IMR-90 (cell line): ENCODE data around the gene TIMM21. TPM values are rescaled to one million over a fixed set of nuclear protein-coding genes. Genes with fewer than 3 reads are reported as not detected.

Experiments used
- ATAC-seq: fragments of 200-7000 bp; cut with Tn5 transposase; 2 replicates; pipeline ENCODE4 v1.9.1; 2020; ENCODE audit warnings: low read depth, mild to moderate bottlenecking, moderate library complexity
- BruUV-seq: library from RNA; stranded (reverse); fragments of 400-500 nt; replicated peaks from 2 replicates; lab custom pipeline; 2021; lab: Mats Ljungman, UMichigan
- CTCF ChIA-PET: fragments of 300-600 bp; formaldehyde crosslinking; extraction: SDS; loops from one replicate; lab custom pipeline; 2021; ENCODE audit warnings: antibody characterized with exemption; lab: Yijun Ruan, JAX
- POLR2A ChIA-PET: fragments of 300-600 bp; sonication (Branson Sonifier 250); formaldehyde crosslinking; loops from one replicate; lab custom pipeline; 2022; ENCODE audit warnings: antibody characterized with exemption; ENCODE audit not compliant: unreplicated experiment; lab: Charles Lee
- DNase-seq: peaks from one replicate; pipeline ENCODE4 v3.0.0; 2013
- H2AFZ ChIP-seq: replicated peaks from 2 replicates; pipeline ENCODE3; 2013; ENCODE audit warnings: low read length, mild to moderate bottlenecking; ENCODE audit not compliant: poor library complexity
- H2AK5ac ChIP-seq: 2 replicates; pipeline ENCODE4 v1.6.1; 2013; ENCODE audit warnings: low read depth, low read length, inconsistent platforms
- H2AK9ac ChIP-seq: replicated peaks from 2 replicates; pipeline ENCODE3; 2013; ENCODE audit warnings: mild to moderate bottlenecking, low read depth, low read length, moderate library complexity; ENCODE audit not compliant: poor library complexity
- H2BK120ac ChIP-seq: 2 replicates; pipeline ENCODE4 v1.6.1; 2013; ENCODE audit warnings: low read depth, low read length, inconsistent platforms
- H2BK15ac ChIP-seq: 3 replicates; pipeline ENCODE4 v1.6.1; 2013; ENCODE audit warnings: low read depth, low read length, inconsistent platforms
- H2BK20ac ChIP-seq: 2 replicates; pipeline ENCODE4 v1.6.1; 2013; ENCODE audit warnings: low read depth, mild to moderate bottlenecking, inconsistent platforms, low read length, moderate library complexity
- H2BK5ac ChIP-seq: 2 replicates; pipeline ENCODE4 v1.6.1; 2013; ENCODE audit warnings: mild to moderate bottlenecking, low read depth, low read length, inconsistent platforms; ENCODE audit not compliant: poor library complexity, severe bottlenecking
- H3K14ac ChIP-seq: replicated peaks from 2 replicates; pipeline ENCODE4 v1.6.1; 2013; ENCODE audit warnings: low read depth, low read length, inconsistent platforms
- H3K18ac ChIP-seq: 2 replicates; pipeline ENCODE4 v1.6.1; 2013; ENCODE audit warnings: low read depth, low read length, control low read depth
- H3K23ac ChIP-seq: 2 replicates; pipeline ENCODE4 v1.6.1; 2013; ENCODE audit warnings: low read depth, low read length, inconsistent platforms
- H3K27ac ChIP-seq: 2 replicates; pipeline ENCODE4 v1.5.1; 2013; ENCODE audit warnings: mild to moderate bottlenecking, control low read depth, low read length; ENCODE audit not compliant: insufficient read depth
- H3K27me3 ChIP-seq: 2 replicates; pipeline ENCODE4 v1.6.1; 2013; ENCODE audit warnings: low read length; ENCODE audit not compliant: control insufficient read depth, insufficient read depth
- H3K36me3 ChIP-seq: 2 replicates; pipeline ENCODE4 v1.6.1; 2013; ENCODE audit warnings: low read length, mixed read lengths; ENCODE audit not compliant: control insufficient read depth, insufficient read depth
- H3K4ac ChIP-seq: 2 replicates; pipeline ENCODE4 v1.6.1; 2013; ENCODE audit warnings: low read depth, low read length, inconsistent platforms
- H3K4me1 ChIP-seq: 2 replicates; pipeline ENCODE4 v1.6.1; 2013; ENCODE audit warnings: low read length, mixed read lengths; ENCODE audit not compliant: control insufficient read depth, insufficient read depth
- H3K4me2 ChIP-seq: 2 replicates; pipeline ENCODE4 v1.6.1; 2013; ENCODE audit warnings: low read depth, mild to moderate bottlenecking, control low read depth, low read length, moderate library complexity
- H3K4me3 ChIP-seq: 2 replicates; pipeline ENCODE4 v1.5.1; 2013; ENCODE audit warnings: low read depth, mild to moderate bottlenecking, control low read depth, low read length, moderate library complexity; ENCODE audit not compliant: insufficient read depth
- H3K56ac ChIP-seq: 2 replicates; pipeline ENCODE4 v1.6.1; 2013; ENCODE audit warnings: low read length, inconsistent platforms; ENCODE audit not compliant: insufficient read depth; ENCODE audit errors: extremely low read depth
- H3K79me1 ChIP-seq, 2 experiments: 2 replicates each; pipeline ENCODE4 v1.6.1; 2013; ENCODE audit warnings: low read length in 2 of 2, inconsistent platforms in 1 of 2, low read depth in 1 of 2
- H3K9ac ChIP-seq: 2 replicates; pipeline ENCODE4 v1.6.1; 2013; ENCODE audit warnings: low read depth, low read length, control low read depth
- H3K9me1 ChIP-seq: 2 replicates; pipeline ENCODE4 v1.6.1; 2013; ENCODE audit warnings: low read length, inconsistent platforms; ENCODE audit not compliant: insufficient read depth
- H3K9me3 ChIP-seq: 2 replicates; pipeline ENCODE4 v1.6.1; 2013; ENCODE audit warnings: low read length; ENCODE audit not compliant: control insufficient read depth, insufficient read depth
- H4K20me1 ChIP-seq: 2 replicates; pipeline ENCODE4 v1.6.1; 2013; ENCODE audit warnings: low read length, inconsistent platforms; ENCODE audit not compliant: insufficient read depth
- H4K5ac ChIP-seq: 2 replicates; pipeline ENCODE4 v1.6.1; 2013; ENCODE audit warnings: mild to moderate bottlenecking, low read depth, low read length, control low read depth
- H4K8ac ChIP-seq, 2 experiments: 2 replicates each; pipeline ENCODE4 v1.6.1; 2013; ENCODE audit warnings: low read depth in 2 of 2, low read length in 2 of 2, control low read depth in 1 of 2, inconsistent platforms in 1 of 2
- H4K91ac ChIP-seq: 2 replicates; pipeline ENCODE4 v1.6.1; 2013; ENCODE audit warnings: low read depth, low read length, inconsistent platforms; ENCODE audit not compliant: insufficient read depth
- BHLHE40 ChIP-seq: fragments of 150-350 bp; IDR thresholded peaks from 2 replicates; pipeline ENCODE4 v1.6.1; 2016; ENCODE audit warnings: mild to moderate bottlenecking, low read depth, low read length
- CEBPB ChIP-seq: IDR thresholded peaks from 2 replicates; pipeline ENCODE4 v1.6.1; 2012; ENCODE audit warnings: low read depth, low read length, improper control_type of control experiment
- CHD1 ChIP-seq: IDR thresholded peaks from 2 replicates; pipeline ENCODE4 v1.6.1; 2012; ENCODE audit warnings: low read depth, low read length, improper control_type of control experiment
- FOS ChIP-seq: fragments of 150-350 bp; IDR thresholded peaks from 2 replicates; pipeline ENCODE4 v1.6.1; 2016; ENCODE audit warnings: low read depth, low read length
- MAFK ChIP-seq: IDR thresholded peaks from 2 replicates; pipeline ENCODE4 v1.6.1; 2012; ENCODE audit warnings: low read depth, low read length, improper control_type of control experiment
- MAZ ChIP-seq: IDR thresholded peaks from 2 replicates; pipeline ENCODE4 v1.6.1; 2012; ENCODE audit warnings: low read depth, mild to moderate bottlenecking, low read length, improper control_type of control experiment, moderate library complexity, borderline replicate concordance
- MXI1 ChIP-seq: IDR thresholded peaks from 2 replicates; pipeline ENCODE4 v1.6.1; 2012; ENCODE audit warnings: low read depth, mild to moderate bottlenecking, low read length, moderate library complexity, borderline replicate concordance
- NFE2L2 ChIP-seq: fragments of 150-350 bp; IDR thresholded peaks from 2 replicates; pipeline ENCODE4 v1.6.1; 2016; ENCODE audit warnings: low read depth, mild to moderate bottlenecking, low read length
- POLR2A ChIP-seq: IDR thresholded peaks from 2 replicates; pipeline ENCODE4 v1.6.1; 2012; ENCODE audit warnings: mild to moderate bottlenecking, low read depth, low read length
- RAD21 ChIP-seq: IDR thresholded peaks from 2 replicates; pipeline ENCODE4 v1.6.1; 2012; ENCODE audit warnings: low read length, improper control_type of control experiment
- RCOR1 ChIP-seq: IDR thresholded peaks from 2 replicates; pipeline ENCODE4 v1.6.1; 2012; ENCODE audit warnings: mild to moderate bottlenecking, low read length, improper control_type of control experiment; ENCODE audit not compliant: insufficient replicate concordance
- RFX5 ChIP-seq: IDR thresholded peaks from 2 replicates; pipeline ENCODE4 v1.8.0; 2012; ENCODE audit warnings: low read depth, mild to moderate bottlenecking, low read length, moderate library complexity
- SMC3 ChIP-seq: fragments of 150-350 bp; IDR thresholded peaks from 2 replicates; pipeline ENCODE4 v1.6.1; 2016; ENCODE audit warnings: low read depth, mild to moderate bottlenecking, antibody characterized with exemption, low read length, moderate library complexity
- WGBS, 2 experiments: methylation state at CpG; one replicate each; pipeline versions ENCODE4 v1.1.5 to v1.1.7; 2013; ENCODE audit warnings: missing lambda C conversion rate in 2 of 2; ENCODE audit not compliant: insufficient read length in 1 of 2; ENCODE audit errors: extremely low coverage in 2 of 2; 5-methylcytosine and 5-hydroxymethylcytosine counted together
- dilution Hi-C: fragments of 300-500 bp; cut with HindIII; formaldehyde crosslinking; loops from one replicate; pipeline ENCODE4 v1.14.3; 2018; ENCODE audit warnings: low sequenced_read_pairs; ENCODE audit not compliant: unreplicated experiment
- in situ Hi-C: fragments of 300-500 bp; cut with MboI; formaldehyde crosslinking; loops from 3 replicates; pipeline ENCODE4 v1.14.3; 2019; ENCODE audit warnings: low sequenced_read_pairs, inconsistent platforms, mixed read lengths
- intact Hi-C: fragments of 100-400 bp; cut with micrococcal nuclease; formaldehyde crosslinking; loops from 2 replicates; pipeline ENCODE4 v1.10.0; 2022
- polyA plus RNA-seq, 3 experiments: library from polyadenylated mRNA; depleted of rRNA; stranded (reverse); fragments of >200 nt; gene quantifications; 2 replicates each; pipeline ENCODE4 v1.2.3, GENCODE V29; 2012; ENCODE audit warnings: low replicate concordance in 1 of 3
- total RNA-seq: library from RNA; depleted of rRNA; stranded (reverse); fragments of >200 nt; gene quantifications from 2 replicates; pipeline ENCODE4 v1.2.3, GENCODE V29; 2012
- TF ChIP-seq, protein P1 (sequence below): conservative IDR thresholded peaks from 2 replicates; pipeline ENCODE4 v1.5.1; 2012; ENCODE audit warnings: mild to moderate bottlenecking, low read depth, low read length, improper control_type of control experiment
- TF ChIP-seq, protein P2 (sequence below): fragments of 150-350 bp; IDR thresholded peaks from 2 replicates; pipeline ENCODE4 v1.6.1; 2017; ENCODE audit warnings: mild to moderate bottlenecking, antibody characterized with exemption, low read length, low read depth
- TF ChIP-seq, protein P3 (sequence below): fragments of 150-350 bp; IDR thresholded peaks from 2 replicates; pipeline ENCODE4 v1.6.1; 2016; ENCODE audit warnings: low read depth, mild to moderate bottlenecking, low read length, moderate library complexity, borderline replicate concordance

TIMM21 gene
- total and polyA plus RNA-seq, 2 of the 4 experiments (the other 2 are of a cell fraction), result 42.8 to 52.7 TPM

GRCh38 chr18:74154716-74155115 is 6.4 kb downstream of the TIMM21 start:
- dilution Hi-C loops, result no loop called here
- H3K27me3 ChIP-seq, result no peaks in the 10 kb centered on the region
- no peak overlapping the region; the same call in 1 of the 2 replicates for H2BK120ac ChIP-seq
- peaks cover 18 to 37% of the 10 kb centered on the region in 2 experiments for H3K79me1 ChIP-seq
- H3K4ac ChIP-seq, result no peak overlapping the region
- no peak overlapping the region for H3K27ac ChIP-seq
- POLR2A ChIA-PET, result interaction anchor here (0.6 kb wide), 1 partner anchor 1469 kb away, joined by 6 read pairs; no protein-coding TSS in a partner anchor
- no peak overlapping the region for H2BK15ac ChIP-seq
- no TSS peak for BruUV-seq
- DNase-seq (no peak), ATAC-seq (no peak)
- in situ Hi-C loops, result no loop called here
- H3K9me3 ChIP-seq, result no peaks in the 10 kb centered on the region
- peak overlapping the region; percentile 9; the same call in 1 of the 2 replicates for H4K91ac ChIP-seq
- no peaks in the 10 kb centered on the region for H4K20me1 ChIP-seq
- H4K8ac ChIP-seq, result no peak overlapping the region
- H3K56ac ChIP-seq, result no peak overlapping the region
- H2AK5ac ChIP-seq, result no peak overlapping the region; the same call in 1 of the 2 replicates
- H3K14ac ChIP-seq, result no peak overlapping the region; the same call in 1 of the 2 replicates
- no peak overlapping the region for H2BK20ac ChIP-seq
- no peak overlapping the region for H4K5ac ChIP-seq
- no peak overlapping the region for H3K9ac ChIP-seq
- peaks cover under 1% of the 10 kb centered on the region for H3K4me1 ChIP-seq
- H3K4me2 ChIP-seq, result no peak overlapping the region
- H2AFZ ChIP-seq, result no peak overlapping the region
- H3K9me1 ChIP-seq, result peaks cover 6% of the 10 kb centered on the region
- H3K23ac ChIP-seq, result no peak overlapping the region
- intact Hi-C loops, result no loop called here
- peaks cover 15% of the 10 kb centered on the region for H3K36me3 ChIP-seq
- TF ChIP-seq FOS (no peak), MXI1 (no peak), CHD1 (no peak), NFE2L2 (no peak), BHLHE40 (no peak), RFX5 (no peak), RCOR1 (no peak), SMC3 (no peak), MAFK (no peak), MAZ (no peak), CEBPB (no peak), RAD21 (no peak), POLR2A (no peak)
- TF ChIP-seq, protein P1, sequence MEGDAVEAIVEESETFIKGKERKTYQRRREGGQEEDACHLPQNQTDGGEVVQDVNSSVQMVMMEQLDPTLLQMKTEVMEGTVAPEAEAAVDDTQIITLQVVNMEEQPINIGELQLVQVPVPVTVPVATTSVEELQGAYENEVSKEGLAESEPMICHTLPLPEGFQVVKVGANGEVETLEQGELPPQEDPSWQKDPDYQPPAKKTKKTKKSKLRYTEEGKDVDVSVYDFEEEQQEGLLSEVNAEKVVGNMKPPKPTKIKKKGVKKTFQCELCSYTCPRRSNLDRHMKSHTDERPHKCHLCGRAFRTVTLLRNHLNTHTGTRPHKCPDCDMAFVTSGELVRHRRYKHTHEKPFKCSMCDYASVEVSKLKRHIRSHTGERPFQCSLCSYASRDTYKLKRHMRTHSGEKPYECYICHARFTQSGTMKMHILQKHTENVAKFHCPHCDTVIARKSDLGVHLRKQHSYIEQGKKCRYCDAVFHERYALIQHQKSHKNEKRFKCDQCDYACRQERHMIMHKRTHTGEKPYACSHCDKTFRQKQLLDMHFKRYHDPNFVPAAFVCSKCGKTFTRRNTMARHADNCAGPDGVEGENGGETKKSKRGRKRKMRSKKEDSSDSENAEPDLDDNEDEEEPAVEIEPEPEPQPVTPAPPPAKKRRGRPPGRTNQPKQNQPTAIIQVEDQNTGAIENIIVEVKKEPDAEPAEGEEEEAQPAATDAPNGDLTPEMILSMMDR, result no peak
- TF ChIP-seq, protein P2, sequence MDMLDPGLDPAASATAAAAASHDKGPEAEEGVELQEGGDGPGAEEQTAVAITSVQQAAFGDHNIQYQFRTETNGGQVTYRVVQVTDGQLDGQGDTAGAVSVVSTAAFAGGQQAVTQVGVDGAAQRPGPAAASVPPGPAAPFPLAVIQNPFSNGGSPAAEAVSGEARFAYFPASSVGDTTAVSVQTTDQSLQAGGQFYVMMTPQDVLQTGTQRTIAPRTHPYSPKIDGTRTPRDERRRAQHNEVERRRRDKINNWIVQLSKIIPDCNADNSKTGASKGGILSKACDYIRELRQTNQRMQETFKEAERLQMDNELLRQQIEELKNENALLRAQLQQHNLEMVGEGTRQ, result no peak
- TF ChIP-seq, protein P3, sequence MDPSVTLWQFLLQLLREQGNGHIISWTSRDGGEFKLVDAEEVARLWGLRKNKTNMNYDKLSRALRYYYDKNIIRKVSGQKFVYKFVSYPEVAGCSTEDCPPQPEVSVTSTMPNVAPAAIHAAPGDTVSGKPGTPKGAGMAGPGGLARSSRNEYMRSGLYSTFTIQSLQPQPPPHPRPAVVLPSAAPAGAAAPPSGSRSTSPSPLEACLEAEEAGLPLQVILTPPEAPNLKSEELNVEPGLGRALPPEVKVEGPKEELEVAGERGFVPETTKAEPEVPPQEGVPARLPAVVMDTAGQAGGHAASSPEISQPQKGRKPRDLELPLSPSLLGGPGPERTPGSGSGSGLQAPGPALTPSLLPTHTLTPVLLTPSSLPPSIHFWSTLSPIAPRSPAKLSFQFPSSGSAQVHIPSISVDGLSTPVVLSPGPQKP, result no peak
- no peak overlapping the region for H3K18ac ChIP-seq
- no peak overlapping the region for H3K4me3 ChIP-seq
- CTCF ChIA-PET, result interaction anchor here (1.9 kb wide), 1 partner anchor 72 kb away, joined by 5 read pairs; no protein-coding TSS in a partner anchor
- no peak overlapping the region for H2AK9ac ChIP-seq
- no peak overlapping the region for H2BK5ac ChIP-seq
- no CpG with 5 or more reads among the region's 4 CpGs for WGBS, 2 experiments
